Measurements from ENCODE around the gene TCTN1. TPM values are rescaled to one million over a fixed set of nuclear protein-coding genes. Genes with fewer than 3 reads are reported as not detected.

The TCTN1 gene
- total RNA-seq, 1 experiment from 2014 or later, result 27.0 TPM

DNA sequence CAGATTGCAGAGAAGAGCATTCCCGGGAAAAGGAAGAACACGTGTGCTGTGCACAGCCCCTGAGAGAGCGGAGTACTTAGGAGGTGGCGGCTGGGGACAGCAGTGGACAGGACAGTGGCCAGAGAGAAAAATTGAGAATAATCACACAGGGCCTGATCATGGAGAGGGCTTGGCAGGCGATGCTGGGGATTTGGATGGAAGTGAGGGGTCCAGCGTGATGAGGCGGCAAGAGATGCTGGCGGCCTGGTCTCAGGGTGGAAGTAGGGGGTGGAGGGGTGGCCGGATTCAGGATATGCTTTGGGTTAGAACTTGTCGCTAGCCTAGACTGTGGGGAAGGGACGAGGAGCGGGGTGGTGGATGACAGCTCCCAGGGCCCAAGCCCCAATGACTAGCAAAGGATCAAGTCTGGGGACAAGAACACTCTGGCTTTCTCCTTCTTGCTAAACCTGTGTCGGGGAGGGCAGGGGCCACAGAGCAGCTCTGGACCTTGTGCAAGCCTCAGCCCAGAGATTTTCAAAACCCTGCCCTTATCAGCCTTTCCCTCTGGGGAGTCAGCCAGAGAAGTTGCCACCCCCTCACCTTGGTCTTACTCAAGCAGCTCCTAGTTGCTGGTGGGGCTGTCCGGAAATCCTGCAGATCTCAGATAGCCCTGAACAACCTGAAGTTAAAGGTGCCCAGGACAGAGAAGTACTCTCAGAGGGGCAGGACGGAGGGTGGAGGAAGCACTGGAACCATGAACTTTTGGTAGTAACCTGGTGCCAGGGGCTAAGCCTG lies 73.7 kb downstream of the TCTN1 start:
- Histone ChIP-seq H4K20me1 (ENCODE audit: insufficient read depth) (no peaks in the 10 kb centered on the region), H3K4me2 (ENCODE audit: low read length) (no peak overlapping the region), H3K79me2 (ENCODE audit: insufficient read depth, low read length) (no peaks in the 10 kb centered on the region), H3K36me3 (ENCODE audit: control insufficient read depth in 1 of 2, insufficient read depth in 2 of 2, low read length in 2 of 2) (no peaks in the 10 kb centered on the region), H2AFZ (ENCODE audit: low read depth, low read length, poor library complexity, severe bottlenecking) (no peak overlapping the region), H3K9me2 (ENCODE audit: insufficient read depth) (no peaks in the 10 kb centered on the region), H3K9ac (ENCODE audit: low read length) (no peak overlapping the region), H3K4me1 (ENCODE audit: control insufficient read depth in 1 of 2, insufficient read depth in 2 of 2, low read length in 2 of 2) (no peaks in the 10 kb centered on the region), H3K4me3 (replicated peaks in 1 of 2; ENCODE audit: low read depth in 1 of 2, low read length in 2 of 2) (no peak overlapping the region), H3K27me3 (ENCODE audit: insufficient read depth, low read length) (0 out of 2 replicates have a peak, but pooled peaks cover 5% of the 10 kb centered on the region), H3K27ac (ENCODE audit: low read depth, low read length) (no peak overlapping the region), H3K9me3 (ENCODE audit: control insufficient read depth in 1 of 2, insufficient read depth in 1 of 2, low read depth in 1 of 2, low read length in 2 of 2) (no peaks in the 10 kb centered on the region)
- ATAC-seq, result no peak
- RAD21 ChIA-PET (ENCODE audit: low non-redundant PET in 1 of 2, low total read pairs in 2 of 2, uncharacterized antibody in 2 of 2, unreplicated experiment in 2 of 2), result no interaction called here
- CTCF ChIA-PET, result no interaction called here
- no TSS peak for BruUV-seq (replicated peaks)
- POLR2A ChIA-PET, result no interaction called here
- no peak for DNase-seq (ENCODE audit: low read depth, low spot score)
- intact Hi-C loops (cut with micrococcal nuclease), result no loop called here
- TF ChIP-seq, protein P1, sequence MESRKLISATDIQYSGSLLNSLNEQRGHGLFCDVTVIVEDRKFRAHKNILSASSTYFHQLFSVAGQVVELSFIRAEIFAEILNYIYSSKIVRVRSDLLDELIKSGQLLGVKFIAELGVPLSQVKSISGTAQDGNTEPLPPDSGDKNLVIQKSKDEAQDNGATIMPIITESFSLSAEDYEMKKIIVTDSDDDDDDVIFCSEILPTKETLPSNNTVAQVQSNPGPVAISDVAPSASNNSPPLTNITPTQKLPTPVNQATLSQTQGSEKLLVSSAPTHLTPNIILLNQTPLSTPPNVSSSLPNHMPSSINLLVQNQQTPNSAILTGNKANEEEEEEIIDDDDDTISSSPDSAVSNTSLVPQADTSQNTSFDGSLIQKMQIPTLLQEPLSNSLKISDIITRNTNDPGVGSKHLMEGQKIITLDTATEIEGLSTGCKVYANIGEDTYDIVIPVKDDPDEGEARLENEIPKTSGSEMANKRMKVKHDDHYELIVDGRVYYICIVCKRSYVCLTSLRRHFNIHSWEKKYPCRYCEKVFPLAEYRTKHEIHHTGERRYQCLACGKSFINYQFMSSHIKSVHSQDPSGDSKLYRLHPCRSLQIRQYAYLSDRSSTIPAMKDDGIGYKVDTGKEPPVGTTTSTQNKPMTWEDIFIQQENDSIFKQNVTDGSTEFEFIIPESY (IDR thresholded peaks at IDR 0.05; ENCODE audit: extremely low read depth, insufficient replicate concordance, low read length), result no peak
- TF ChIP-seq SRF (IDR thresholded peaks at IDR 0.05; ENCODE audit: low read depth), result no peak
- no peak for TF ChIP-seq EZH2 (IDR thresholded peaks at IDR 0.05)

DNA sequence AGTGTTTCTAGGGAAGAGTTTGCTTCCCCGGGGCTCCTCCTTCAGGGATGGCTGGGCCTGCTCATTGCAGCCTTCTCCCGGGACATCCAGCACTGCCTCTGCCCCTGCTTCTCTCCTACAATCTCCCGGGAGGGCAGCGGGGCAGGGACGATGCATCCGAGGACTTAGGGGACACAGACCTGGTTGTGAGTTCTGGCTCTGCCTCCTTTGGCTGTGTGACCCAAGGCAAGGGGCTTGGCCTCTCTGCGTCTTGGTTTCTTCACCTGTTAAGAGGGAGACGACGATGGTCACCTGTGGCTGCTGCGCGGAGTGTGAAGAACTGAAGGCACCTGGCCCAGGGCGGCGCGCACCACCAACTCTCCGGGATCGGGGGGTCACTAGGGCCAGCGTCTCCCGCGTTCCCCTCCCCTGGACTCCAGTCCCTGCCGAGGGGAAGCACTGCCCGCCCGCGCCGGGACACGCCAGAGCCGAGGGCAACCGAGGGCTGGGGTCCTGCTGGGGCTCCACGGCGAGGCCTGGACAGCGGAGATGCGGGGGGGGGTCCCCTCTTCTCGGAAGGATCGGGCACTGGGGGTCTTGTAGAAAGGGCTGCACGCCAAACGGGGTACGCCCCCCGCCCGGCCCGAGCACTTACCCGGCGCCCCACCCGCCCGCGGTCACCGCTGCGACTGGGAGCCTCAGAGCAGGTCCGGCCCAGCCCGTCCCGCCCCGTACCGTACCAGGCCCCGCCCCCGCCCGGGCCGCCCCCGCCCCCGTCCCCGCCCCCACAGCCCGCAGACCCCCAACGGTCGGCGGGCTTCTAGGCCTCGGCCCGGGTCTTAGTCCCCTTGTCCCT lies 74.7 kb downstream of the TCTN1 start, which contains the start of gene HVCN1:
HVCN1 (minus strand) TSS at position 670 of the 835 bp plus-strand sequence. CDS start 5,870 bp downstream, outside the sequence.
- DNase-seq (ENCODE audit: low read depth, low spot score) (no peak), ATAC-seq (no peak)
- ChIA-PET RAD21 (ENCODE audit: low non-redundant PET in 1 of 2, low total read pairs in 2 of 2, uncharacterized antibody in 2 of 2, unreplicated experiment in 2 of 2) (no interaction called here), POLR2A (no interaction called here), CTCF (no interaction called here)
- no peaks in the 10 kb centered on the region for H3K79me2 ChIP-seq (ENCODE audit: insufficient read depth, low read length)
- H3K36me3 ChIP-seq (ENCODE audit: control insufficient read depth in 1 of 2, insufficient read depth in 2 of 2, low read length in 2 of 2), result no peaks in the 10 kb centered on the region
- H3K27me3 ChIP-seq (ENCODE audit: insufficient read depth, low read length), result 0 out of 2 replicates have a peak, but pooled peaks cover 5% of the 10 kb centered on the region
- H4K20me1 ChIP-seq (ENCODE audit: insufficient read depth), result no peaks in the 10 kb centered on the region
- H3K4me1 ChIP-seq (ENCODE audit: control insufficient read depth in 1 of 2, insufficient read depth in 2 of 2, low read length in 2 of 2), result no peaks in the 10 kb centered on the region
- H3K9me3 ChIP-seq (ENCODE audit: control insufficient read depth in 1 of 2, insufficient read depth in 1 of 2, low read depth in 1 of 2, low read length in 2 of 2), result no peaks in the 10 kb centered on the region
- H3K9ac ChIP-seq (ENCODE audit: low read length), result no peak within 1 kb of the TSS
- H2AFZ ChIP-seq (ENCODE audit: low read depth, low read length, poor library complexity, severe bottlenecking), result no peak within 1 kb of the TSS
- H3K4me3 ChIP-seq (replicated peaks in 1 of 2; ENCODE audit: low read depth in 1 of 2, low read length in 2 of 2), result no peak within 1 kb of the TSS
- H3K9me2 ChIP-seq (ENCODE audit: insufficient read depth), result no peaks in the 10 kb centered on the region
- H3K27ac ChIP-seq (ENCODE audit: low read depth, low read length), result no peak within 1 kb of the TSS
- intact Hi-C loops (cut with micrococcal nuclease), result no loop called here
- BruUV-seq (replicated peaks), result no TSS peak
- no peak within 1 kb of the TSS for H3K4me2 ChIP-seq (ENCODE audit: low read length)
- TF ChIP-seq, protein P2, sequence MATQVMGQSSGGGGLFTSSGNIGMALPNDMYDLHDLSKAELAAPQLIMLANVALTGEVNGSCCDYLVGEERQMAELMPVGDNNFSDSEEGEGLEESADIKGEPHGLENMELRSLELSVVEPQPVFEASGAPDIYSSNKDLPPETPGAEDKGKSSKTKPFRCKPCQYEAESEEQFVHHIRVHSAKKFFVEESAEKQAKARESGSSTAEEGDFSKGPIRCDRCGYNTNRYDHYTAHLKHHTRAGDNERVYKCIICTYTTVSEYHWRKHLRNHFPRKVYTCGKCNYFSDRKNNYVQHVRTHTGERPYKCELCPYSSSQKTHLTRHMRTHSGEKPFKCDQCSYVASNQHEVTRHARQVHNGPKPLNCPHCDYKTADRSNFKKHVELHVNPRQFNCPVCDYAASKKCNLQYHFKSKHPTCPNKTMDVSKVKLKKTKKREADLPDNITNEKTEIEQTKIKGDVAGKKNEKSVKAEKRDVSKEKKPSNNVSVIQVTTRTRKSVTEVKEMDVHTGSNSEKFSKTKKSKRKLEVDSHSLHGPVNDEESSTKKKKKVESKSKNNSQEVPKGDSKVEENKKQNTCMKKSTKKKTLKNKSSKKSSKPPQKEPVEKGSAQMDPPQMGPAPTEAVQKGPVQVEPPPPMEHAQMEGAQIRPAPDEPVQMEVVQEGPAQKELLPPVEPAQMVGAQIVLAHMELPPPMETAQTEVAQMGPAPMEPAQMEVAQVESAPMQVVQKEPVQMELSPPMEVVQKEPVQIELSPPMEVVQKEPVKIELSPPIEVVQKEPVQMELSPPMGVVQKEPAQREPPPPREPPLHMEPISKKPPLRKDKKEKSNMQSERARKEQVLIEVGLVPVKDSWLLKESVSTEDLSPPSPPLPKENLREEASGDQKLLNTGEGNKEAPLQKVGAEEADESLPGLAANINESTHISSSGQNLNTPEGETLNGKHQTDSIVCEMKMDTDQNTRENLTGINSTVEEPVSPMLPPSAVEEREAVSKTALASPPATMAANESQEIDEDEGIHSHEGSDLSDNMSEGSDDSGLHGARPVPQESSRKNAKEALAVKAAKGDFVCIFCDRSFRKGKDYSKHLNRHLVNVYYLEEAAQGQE (IDR thresholded peaks at IDR 0.05; ENCODE audit: low read depth), result no peak
- no peak for TF ChIP-seq POLR2A (IDR thresholded peaks at IDR 0.05; ENCODE audit: borderline replicate concordance, extremely low read depth, insufficient read depth, insufficient read length)
- TF ChIP-seq EZH2 (IDR thresholded peaks at IDR 0.05), result no peak
- TF ChIP-seq EGR1 (IDR thresholded peaks at IDR 0.05; ENCODE audit: low read depth), result no peak
- TF ChIP-seq, protein P3, sequence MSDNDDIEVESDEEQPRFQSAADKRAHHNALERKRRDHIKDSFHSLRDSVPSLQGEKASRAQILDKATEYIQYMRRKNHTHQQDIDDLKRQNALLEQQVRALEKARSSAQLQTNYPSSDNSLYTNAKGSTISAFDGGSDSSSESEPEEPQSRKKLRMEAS (IDR thresholded peaks at IDR 0.05), result no peak
- TF ChIP-seq JUND (IDR thresholded peaks at IDR 0.05), result no peak
- TF ChIP-seq ZFX (IDR thresholded peaks at IDR 0.05), result no peak
- TF ChIP-seq, protein P4, sequence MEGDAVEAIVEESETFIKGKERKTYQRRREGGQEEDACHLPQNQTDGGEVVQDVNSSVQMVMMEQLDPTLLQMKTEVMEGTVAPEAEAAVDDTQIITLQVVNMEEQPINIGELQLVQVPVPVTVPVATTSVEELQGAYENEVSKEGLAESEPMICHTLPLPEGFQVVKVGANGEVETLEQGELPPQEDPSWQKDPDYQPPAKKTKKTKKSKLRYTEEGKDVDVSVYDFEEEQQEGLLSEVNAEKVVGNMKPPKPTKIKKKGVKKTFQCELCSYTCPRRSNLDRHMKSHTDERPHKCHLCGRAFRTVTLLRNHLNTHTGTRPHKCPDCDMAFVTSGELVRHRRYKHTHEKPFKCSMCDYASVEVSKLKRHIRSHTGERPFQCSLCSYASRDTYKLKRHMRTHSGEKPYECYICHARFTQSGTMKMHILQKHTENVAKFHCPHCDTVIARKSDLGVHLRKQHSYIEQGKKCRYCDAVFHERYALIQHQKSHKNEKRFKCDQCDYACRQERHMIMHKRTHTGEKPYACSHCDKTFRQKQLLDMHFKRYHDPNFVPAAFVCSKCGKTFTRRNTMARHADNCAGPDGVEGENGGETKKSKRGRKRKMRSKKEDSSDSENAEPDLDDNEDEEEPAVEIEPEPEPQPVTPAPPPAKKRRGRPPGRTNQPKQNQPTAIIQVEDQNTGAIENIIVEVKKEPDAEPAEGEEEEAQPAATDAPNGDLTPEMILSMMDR (IDR thresholded peaks at IDR 0.05 in 2 of 3, conservative IDR thresholded peaks at IDR 0.05 in 1 of 3; ENCODE audit: borderline replicate concordance in 1 of 3, insufficient read depth in 1 of 3, low read depth in 2 of 3, low read length in 2 of 3), result no peak

All from HCT116 (cell line).